ENCODE measurements around the gene CCDC92B.
A peak's percentile ranks its signal among the peaks of the same experiment; 100 is the strongest.
"Not testable (repeated sequence)": the region's sequence is repeated elsewhere in the genome, so short reads cannot be mapped to it uniquely, and the experiment has no call there.

The CCDC92B gene

GRCh38 chr17:2749058-2749783 is at the start of gene CCDC92B:
TSS of gene CCDC92B (minus strand) at chr17:2749652. CDS start at chr17:2735145, 14,507 bp downstream.
- DNase-seq, result no peak

GRCh38 chr17:2798678-2799077 is 49.2 kb upstream of the CCDC92B start:
- DNase-seq, result no peak

- DNase-seq, result no peak
Measured at GRCh38 chr17:2798188-2798587, 48.7 kb upstream of the CCDC92B start.

DNA sequence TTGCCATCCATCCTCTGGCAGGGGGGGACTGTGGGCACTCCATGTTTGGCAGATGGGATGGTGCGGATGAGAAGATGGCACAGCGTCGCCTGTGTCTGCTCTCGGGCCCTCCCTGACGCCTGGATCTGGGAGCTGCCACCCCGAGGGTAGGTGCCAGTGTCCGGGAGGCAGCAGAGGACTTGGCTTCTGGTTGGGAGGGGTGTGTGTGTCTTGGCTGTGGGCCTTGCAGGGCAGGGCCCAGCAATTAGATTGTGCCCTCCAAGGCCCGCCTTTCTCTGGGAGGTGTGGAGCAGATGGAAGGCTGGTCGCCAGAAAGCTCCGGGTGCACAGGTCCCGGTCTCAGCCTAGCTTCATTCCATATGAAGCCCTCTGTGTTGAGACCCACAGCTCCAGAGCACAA is 48.2 kb upstream of the CCDC92B start:
- no peak for DNase-seq

DNA sequence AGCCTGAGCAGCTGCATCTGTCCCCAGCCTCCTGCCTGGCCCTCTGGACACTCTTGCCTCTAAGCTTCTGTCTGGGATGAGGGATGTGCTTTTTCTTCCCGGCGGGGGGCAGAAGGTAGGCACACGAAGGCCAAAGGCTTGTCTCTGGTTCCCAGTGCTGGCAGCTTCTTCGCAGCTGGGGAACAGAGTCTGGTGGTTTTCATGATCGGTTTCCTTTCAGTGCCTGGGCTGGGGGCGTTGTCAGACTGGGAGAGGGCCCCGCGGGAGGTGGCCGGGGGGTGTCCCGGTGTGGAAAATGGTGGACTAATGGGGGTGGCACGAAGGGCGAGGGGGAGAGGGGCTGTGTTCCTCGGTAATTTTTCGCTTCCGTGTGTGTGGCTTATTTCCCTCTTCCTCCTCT is 47.8 kb upstream of the CCDC92B start:
- DNase-seq, result no peak

- DNase-seq, result peak; percentile 70
Measured at GRCh38 chr17:2796164-2797125, 47.0 kb upstream of the CCDC92B start, which contains the start of gene RAP1GAP2. TSS of gene RAP1GAP2 (plus strand) at chr17:2796438. CDS start at chr17:2796528, 90 bp downstream.

GRCh38 chr17:2795441-2796163 is 46.1 kb upstream of the CCDC92B start:
- no peak for DNase-seq

DNA sequence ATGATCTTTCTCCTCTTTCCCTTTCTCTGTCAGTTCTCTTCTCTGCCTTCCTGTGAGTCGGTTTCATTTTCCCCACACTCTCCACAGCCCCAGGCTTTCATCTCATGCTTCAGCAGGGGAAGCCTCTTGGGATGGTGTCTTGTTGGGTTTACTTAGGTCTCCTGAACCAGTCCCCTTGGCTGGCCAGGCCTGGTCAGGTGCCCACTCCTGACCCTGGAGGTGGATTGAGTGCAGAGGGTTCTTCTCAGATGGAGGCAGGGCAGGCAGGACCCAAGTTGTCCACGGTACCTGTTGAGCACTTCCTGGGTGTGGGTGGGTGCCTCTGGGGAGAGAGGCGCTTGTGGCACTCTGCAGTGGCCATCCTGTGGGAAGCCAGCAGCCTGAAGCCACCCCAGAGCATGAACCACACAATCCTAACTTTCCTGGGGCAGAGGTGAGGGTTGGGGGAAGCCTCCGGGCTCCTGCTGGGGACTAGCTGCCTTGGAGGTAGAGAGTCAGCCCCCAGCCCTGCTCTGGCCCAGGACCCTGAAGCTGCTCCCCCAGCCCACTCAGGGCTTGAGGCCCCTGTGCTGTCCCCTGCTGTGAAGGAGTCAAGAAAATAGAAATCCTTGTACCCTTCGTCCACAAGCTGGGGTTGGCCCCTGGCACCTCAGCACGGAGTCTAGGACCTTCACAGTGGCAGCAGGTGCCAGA is 44.8 kb upstream of the CCDC92B start:
- DNase-seq, result no peak

GRCh38 chr17:2792366-2793169 is 43.1 kb upstream of the CCDC92B start:
- peak; percentile 62 for DNase-seq

- no peak for DNase-seq
Measured at GRCh38 chr17:2789700-2790099, 40.2 kb upstream of the CCDC92B start.

DNA sequence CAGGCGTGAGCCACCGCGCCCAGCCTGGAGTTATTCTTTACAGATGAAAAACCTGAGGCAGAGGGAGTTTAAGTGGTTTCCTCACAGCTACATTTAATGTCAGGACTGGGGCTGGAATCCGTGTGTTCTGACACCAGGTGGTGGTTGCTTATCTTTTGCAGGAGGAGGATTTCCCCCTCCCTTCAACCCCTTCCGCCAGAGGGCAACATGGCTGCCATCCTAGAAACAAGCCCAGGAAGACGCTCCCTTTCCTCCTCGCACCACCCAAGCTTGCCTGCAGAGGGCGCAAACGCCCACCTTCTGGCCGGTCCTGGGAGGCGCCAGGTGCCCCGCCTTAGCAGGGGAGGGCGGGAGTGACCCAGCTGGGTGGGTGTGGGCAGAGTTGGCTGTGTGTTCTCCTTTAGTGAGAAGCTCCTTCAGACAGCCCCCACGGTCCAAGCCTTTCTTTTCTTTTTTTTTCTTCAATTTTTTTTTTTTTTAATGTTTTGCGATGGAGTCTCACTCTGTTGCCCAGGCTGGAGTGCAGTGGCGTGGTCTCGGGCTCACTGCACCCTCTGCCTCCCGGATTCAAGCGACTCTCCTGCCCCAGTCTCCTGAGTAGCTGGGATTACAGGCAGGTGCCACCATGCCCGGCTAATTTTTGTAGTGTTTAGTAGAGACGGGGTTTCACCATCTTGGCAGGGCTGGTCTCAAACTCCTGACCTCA is 36.9 kb upstream of the CCDC92B start:
- DNase-seq, result peak; percentile 84

GRCh38 chr17:2785376-2785775 is 35.9 kb upstream of the CCDC92B start:
- DNase-seq, result not testable (repeated sequence)

- DNase-seq, result no peak
Measured at GRCh38 chr17:2784864-2785263, 35.4 kb upstream of the CCDC92B start.

- DNase-seq, result no peak
Measured at GRCh38 chr17:2783310-2784030, 34.0 kb upstream of the CCDC92B start.

- DNase-seq, result no peak
Measured at GRCh38 chr17:2782055-2782454, 32.6 kb upstream of the CCDC92B start.

GRCh38 chr17:2781598-2781997 is 32.1 kb upstream of the CCDC92B start:
- DNase-seq, result not testable (repeated sequence)

GRCh38 chr17:2780931-2781454 is 31.5 kb upstream of the CCDC92B start:
- DNase-seq, result no peak

- DNase-seq, result no peak
Measured at GRCh38 chr17:2780256-2780655, 30.8 kb upstream of the CCDC92B start.

GRCh38 chr17:2779545-2779944 is 30.1 kb upstream of the CCDC92B start:
- no peak for DNase-seq

DNA sequence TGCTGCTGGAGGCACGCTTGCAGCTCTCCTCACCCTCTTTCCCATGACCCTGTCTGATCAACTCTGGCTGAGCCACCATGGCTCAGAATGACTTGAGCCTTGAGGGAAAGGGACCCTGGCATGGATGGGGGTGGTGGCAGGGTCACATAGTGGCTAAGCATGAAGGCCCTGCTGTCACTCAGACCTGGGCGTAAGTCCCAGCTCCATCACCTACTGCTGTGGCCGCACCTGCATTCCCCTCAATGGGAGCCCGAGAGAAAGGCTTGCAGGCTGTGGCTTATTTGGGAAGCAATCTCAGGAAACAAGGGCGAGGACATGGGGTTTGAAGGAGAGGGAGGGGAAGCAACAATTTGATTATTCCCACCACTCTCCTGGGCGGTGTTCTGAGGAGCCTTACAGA is 29.0 kb upstream of the CCDC92B start:
- no peak for DNase-seq
